ENCODE measurements around the gene CAMTA1. TPM values are rescaled to one million over a fixed set of nuclear protein-coding genes. Genes with fewer than 3 reads are reported as not detected.

CAMTA1 gene
- total RNA-seq, 1 donor from 2014 or later, result 268 TPM

GRCh38 chr1:7171574-7171973, 386.3 kb downstream of the CAMTA1 start:
- Mint-ChIP-seq H3K9me3 (peaks cover 2% of the 10 kb centered on the region), H3K4me1 (peaks cover 5% of the 10 kb centered on the region), H3K27me3 (ENCODE audit: insufficient read depth, low read depth) (peaks cover 3% of the 10 kb centered on the region), H3K4me3 (no peak overlapping the region), H3K36me3 (no peaks in the 10 kb centered on the region), H3K27ac (no peak overlapping the region)
- no peaks in the 10 kb centered on the region for H3K27me3 ChIP-seq
- H3K36me3 ChIP-seq, result no peaks in the 10 kb centered on the region
- TF ChIP-seq EZH2phosphoT487 (IDR thresholded peaks at IDR 0.05) (no peak), EZH2 (IDR thresholded peaks at IDR 0.05) (no peak), CTCF (IDR thresholded peaks at IDR 0.05) (no peak)
- no peak for DNase-seq (ENCODE audit: low spot score)
- no peak overlapping the region for H3K9ac ChIP-seq
- H3K9me3 ChIP-seq (ENCODE audit: low read depth), result no peaks in the 10 kb centered on the region
- H3K4me2 ChIP-seq, result no peak overlapping the region
- no peaks in the 10 kb centered on the region for H3K4me1 ChIP-seq
- no peak overlapping the region for H3K4me3 ChIP-seq
- H4K20me1 ChIP-seq (ENCODE audit: low read depth), result no peaks in the 10 kb centered on the region
- no peaks in the 10 kb centered on the region for H3K79me2 ChIP-seq (ENCODE audit: low read depth)
- H2AFZ ChIP-seq (replicated peaks), result no peak overlapping the region
- no peaks in the 10 kb centered on the region for H3F3A ChIP-seq (ENCODE audit: low read depth)
- no peak overlapping the region for H3K27ac ChIP-seq

GRCh38 chr1:7172804-7173203, 387.6 kb downstream of the CAMTA1 start:
- no peak for DNase-seq (ENCODE audit: low spot score)
- peaks cover 11% of the 10 kb centered on the region for H3K9me3 Mint-ChIP-seq

GRCh38 chr1:7174561-7174960, 389.3 kb downstream of the CAMTA1 start:
- no peak overlapping the region for H3K9ac ChIP-seq

More at GRCh38 chr1:7172804-7173203, 387.6 kb downstream of the CAMTA1 start:
- Mint-ChIP-seq H3K27me3 (ENCODE audit: insufficient read depth, low read depth) (peaks cover 5% of the 10 kb centered on the region), H3K4me1 (peaks cover 6% of the 10 kb centered on the region), H3K4me3 (no peak overlapping the region), H3K27ac (no peak overlapping the region), H3K36me3 (no peaks in the 10 kb centered on the region)
- H3F3A ChIP-seq (ENCODE audit: low read depth), result no peaks in the 10 kb centered on the region
- H3K27me3 ChIP-seq, result no peaks in the 10 kb centered on the region
- H4K20me1 ChIP-seq (ENCODE audit: low read depth), result no peaks in the 10 kb centered on the region
- H2AFZ ChIP-seq (replicated peaks), result no peak overlapping the region
- H3K27ac ChIP-seq, result no peak overlapping the region
- H3K9ac ChIP-seq, result no peak overlapping the region
- H3K4me3 ChIP-seq, result no peak overlapping the region
- no peaks in the 10 kb centered on the region for H3K9me3 ChIP-seq (ENCODE audit: low read depth)
- no peaks in the 10 kb centered on the region for H3K79me2 ChIP-seq (ENCODE audit: low read depth)
- TF ChIP-seq EZH2phosphoT487 (IDR thresholded peaks at IDR 0.05), result no peak
- TF ChIP-seq CTCF (IDR thresholded peaks at IDR 0.05), result no peak
- no peak for TF ChIP-seq EZH2 (IDR thresholded peaks at IDR 0.05)
- H3K4me1 ChIP-seq, result no peaks in the 10 kb centered on the region
- H3K4me2 ChIP-seq, result no peak overlapping the region
- no peaks in the 10 kb centered on the region for H3K36me3 ChIP-seq

More at GRCh38 chr1:7174561-7174960, 389.3 kb downstream of the CAMTA1 start:
- Histone ChIP-seq H3F3A (ENCODE audit: low read depth) (no peaks in the 10 kb centered on the region), H4K20me1 (ENCODE audit: low read depth) (no peaks in the 10 kb centered on the region), H3K4me1 (no peaks in the 10 kb centered on the region), H3K27ac (no peak overlapping the region), H3K4me2 (no peak overlapping the region), H3K4me3 (no peak overlapping the region), H2AFZ (replicated peaks) (no peak overlapping the region), H3K79me2 (ENCODE audit: low read depth) (no peaks in the 10 kb centered on the region), H3K36me3 (no peaks in the 10 kb centered on the region), H3K9me3 (ENCODE audit: low read depth) (no peaks in the 10 kb centered on the region), H3K27me3 (no peaks in the 10 kb centered on the region)
- Mint-ChIP-seq H3K27me3 (ENCODE audit: insufficient read depth, low read depth) (peaks cover 5% of the 10 kb centered on the region), H3K27ac (no peak overlapping the region), H3K4me1 (peaks cover 14% of the 10 kb centered on the region), H3K36me3 (no peaks in the 10 kb centered on the region), H3K9me3 (peaks cover 14% of the 10 kb centered on the region), H3K4me3 (no peak overlapping the region)
- TF ChIP-seq EZH2phosphoT487 (IDR thresholded peaks at IDR 0.05) (no peak), EZH2 (IDR thresholded peaks at IDR 0.05) (no peak), CTCF (IDR thresholded peaks at IDR 0.05) (no peak)
- no peak for DNase-seq (ENCODE audit: low spot score)

All from neural progenitor cell (in vitro differentiated cells).